NCI-H345 treated with DMSO at 0.1 percent for 48 hours (cell line): ENCODE data around the gene OLIG1.

Source experiments
- DNase-seq: peaks from one replicate; lab custom pipeline; 2025; ENCODE audit not compliant: unreplicated experiment; lab: John Stamatoyannopoulos, UW

The OLIG1 gene

GRCh38 chr21:33030633-33031032 is 39.3 kb upstream of the OLIG1 start:
- no peak for DNase-seq

GRCh38 chr21:33031152-33031911 is 38.6 kb upstream of the OLIG1 start:
- DNase-seq: no peak

GRCh38 chr21:33032434-33033047 is 37.4 kb upstream of the OLIG1 start:
- DNase-seq: no peak

GRCh38 chr21:33033094-33033951 is 36.6 kb upstream of the OLIG1 start:
- DNase-seq: no peak

- DNase-seq: no peak
Observed at GRCh38 chr21:33033961-33034413, 36.0 kb upstream of the OLIG1 start.

DNA sequence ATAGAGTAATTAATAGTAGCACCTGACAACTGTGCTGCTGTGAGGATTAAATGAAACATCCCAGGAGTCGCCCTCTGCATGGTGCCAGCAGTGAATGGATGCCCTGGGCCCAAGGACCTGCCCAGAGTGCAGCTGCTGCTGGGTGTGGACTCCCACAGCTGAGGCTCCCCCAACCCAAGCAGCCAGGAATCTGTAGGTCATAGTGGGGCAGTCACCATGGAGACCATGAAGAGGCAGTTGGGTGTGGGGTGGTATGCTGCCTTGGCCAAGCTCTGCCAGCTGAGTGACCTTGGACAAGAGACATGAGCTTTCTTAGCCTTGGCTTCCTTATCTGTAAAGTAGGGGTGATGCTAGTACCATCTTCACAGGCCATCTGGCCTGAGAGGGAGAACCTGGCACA is 34.8 kb upstream of the OLIG1 start:
- peak; percentile 24 for DNase-seq

DNA sequence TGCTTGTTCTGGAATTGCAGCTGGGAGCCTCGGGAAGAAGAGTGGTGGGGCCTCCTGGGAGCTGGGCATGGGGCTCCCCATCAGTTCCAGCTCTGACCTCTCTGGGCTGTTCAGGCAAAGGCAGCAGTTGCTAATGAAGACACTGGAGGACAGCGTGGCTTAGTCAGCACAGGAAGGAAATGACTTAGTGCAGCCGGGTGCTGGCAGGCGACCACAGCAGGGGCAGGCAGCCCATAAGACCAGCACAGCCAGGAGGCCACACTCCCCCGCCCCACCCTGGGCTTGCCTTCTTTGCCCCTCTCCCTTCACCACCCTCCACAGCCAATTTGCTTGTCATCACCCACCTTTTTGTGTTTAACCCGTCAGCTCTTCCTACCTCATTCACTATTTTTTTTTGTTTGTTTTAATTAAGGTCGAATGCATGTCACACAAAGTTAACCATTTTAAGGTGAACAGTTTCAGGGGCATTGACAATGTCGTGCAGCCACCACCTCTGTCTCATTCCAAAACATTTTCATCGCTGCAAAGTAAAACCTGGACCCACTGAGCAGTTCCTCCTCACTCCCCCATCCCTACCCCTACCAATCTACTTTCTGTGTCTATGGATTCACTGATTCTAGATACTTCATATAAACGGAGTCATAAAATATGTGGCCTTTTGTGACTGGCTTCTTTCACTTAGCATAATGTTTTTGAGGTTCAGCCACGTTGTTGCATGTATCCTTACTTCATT is 33.3 kb upstream of the OLIG1 start:
- DNase-seq: no peak

DNA sequence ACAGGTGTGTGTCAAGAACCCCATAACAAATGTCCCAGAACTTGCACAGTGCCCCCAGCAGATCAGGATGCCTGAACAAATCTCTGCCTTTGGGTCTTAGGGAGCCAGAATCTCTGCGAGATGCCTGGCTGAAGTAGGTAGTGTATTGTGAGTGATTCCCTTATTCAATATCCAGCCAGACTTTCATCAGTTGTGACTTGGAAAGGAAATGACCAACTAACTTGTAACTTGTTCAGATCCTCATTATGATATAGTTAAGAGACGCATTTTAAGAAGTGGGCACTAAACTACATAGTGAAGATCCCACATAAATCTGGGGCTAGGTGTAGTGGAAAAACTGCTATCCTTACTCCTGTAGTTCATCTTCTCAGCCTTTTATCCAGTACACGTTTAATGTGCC is 32.4 kb upstream of the OLIG1 start:
- DNase-seq: no peak

DNA sequence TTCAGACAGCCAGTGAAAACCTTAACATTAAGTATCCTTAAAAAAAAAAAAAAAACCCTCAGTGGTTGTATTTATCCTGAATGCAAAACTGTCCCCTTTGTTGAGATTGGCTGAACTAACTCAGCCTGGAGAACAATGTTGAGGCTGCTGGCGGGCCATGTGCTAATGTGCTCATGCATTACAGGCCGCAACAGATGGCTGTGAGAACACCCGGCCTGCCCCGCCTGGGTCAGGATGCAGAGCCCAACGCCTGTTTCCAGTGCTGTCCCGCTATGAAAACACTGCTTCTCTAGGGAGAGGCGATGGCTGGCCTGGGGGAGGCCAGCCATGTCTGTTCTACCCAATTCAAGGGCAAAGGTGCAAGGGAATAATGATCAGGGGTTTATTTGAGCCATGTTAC is 30.4 kb upstream of the OLIG1 start:
- DNase-seq: no peak

DNA sequence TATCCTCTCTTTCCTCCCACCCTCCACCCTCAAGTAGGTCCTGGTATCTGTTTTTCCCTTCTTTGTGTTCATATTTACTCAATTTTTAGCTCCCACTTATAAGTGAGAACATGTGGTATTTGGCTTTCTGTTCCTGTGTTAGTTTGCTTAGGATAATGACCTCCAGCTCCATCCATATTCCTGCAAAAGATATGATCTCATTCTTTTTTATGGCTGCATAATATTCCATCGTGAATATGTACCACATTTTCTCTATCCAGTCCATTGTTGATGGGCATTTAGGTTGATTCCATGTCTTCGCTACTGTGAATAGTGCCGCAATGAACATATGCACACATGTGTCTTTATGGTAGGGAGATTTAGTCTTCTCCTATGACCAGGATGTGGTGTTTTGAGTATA is 29.7 kb upstream of the OLIG1 start:
- DNase-seq: no peak

DNA sequence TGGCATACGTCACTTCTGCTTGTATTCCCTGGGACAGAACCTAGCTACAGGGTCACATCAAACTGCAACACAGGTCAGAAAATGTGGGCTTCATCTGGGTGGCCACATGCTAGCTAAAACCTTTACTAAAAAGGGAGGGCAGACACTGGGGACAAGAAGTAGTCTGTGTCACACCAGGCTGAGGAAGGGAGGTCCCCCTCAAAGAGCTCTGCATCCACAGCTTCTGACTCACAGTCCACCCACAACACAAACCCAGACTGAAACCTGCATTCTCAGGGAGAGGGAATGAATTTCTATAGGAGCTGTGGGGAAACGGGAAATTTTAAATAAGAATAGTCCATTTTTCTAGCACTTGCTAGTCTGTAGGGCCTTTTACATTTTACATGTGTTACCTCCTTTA is 28.0 kb upstream of the OLIG1 start:
- DNase-seq: no peak

DNA sequence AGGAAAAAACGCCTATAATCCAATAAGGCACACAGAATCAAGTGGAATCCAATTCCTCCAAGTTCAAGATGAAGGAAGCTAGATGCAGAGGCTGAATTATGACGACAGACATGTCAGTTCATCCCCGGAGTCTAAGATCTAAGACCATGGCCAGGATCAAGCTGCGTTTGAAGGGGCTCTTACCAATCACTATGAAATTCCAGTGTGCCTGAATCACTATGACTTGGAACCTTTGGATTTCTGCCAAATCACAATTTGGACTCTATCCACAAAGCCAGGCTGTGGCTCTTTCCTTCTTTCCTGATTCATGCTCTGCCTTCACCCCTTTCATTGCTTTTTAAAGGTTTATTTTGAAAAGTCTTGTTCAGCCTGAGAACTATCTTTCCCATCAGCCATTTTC is 27.1 kb upstream of the OLIG1 start:
- DNase-seq: no peak

GRCh38 chr21:33046455-33046854 is 23.5 kb upstream of the OLIG1 start:
- DNase-seq: no peak

GRCh38 chr21:33047231-33047630 is 22.7 kb upstream of the OLIG1 start:
- no peak for DNase-seq

DNA sequence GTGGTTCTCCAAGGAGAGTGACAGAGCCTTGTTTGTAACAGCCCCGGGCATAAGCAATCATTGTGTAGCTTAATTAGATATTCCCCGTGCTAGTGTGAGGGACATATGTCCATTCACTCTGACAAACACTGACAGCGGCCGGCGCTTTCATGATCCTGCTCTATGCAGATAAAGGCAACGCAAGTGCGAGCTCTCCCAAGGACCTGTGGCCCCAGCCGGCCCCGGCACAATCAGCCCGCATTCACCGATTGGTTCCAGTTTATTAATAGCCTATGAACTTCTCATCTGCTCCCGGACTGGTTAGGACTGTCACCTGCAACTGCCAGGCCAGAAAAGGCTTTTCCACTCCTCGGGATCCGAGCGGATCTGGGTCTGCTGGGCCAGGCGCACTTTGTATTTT is 18.0 kb upstream of the OLIG1 start:
- DNase-seq: no peak

GRCh38 chr21:33053951-33054350 is 16.0 kb upstream of the OLIG1 start:
- DNase-seq: no peak

- DNase-seq: no peak
Observed at GRCh38 chr21:33055991-33056390, 13.9 kb upstream of the OLIG1 start.

GRCh38 chr21:33057385-33057940 is 12.5 kb upstream of the OLIG1 start:
- DNase-seq: no peak

DNA sequence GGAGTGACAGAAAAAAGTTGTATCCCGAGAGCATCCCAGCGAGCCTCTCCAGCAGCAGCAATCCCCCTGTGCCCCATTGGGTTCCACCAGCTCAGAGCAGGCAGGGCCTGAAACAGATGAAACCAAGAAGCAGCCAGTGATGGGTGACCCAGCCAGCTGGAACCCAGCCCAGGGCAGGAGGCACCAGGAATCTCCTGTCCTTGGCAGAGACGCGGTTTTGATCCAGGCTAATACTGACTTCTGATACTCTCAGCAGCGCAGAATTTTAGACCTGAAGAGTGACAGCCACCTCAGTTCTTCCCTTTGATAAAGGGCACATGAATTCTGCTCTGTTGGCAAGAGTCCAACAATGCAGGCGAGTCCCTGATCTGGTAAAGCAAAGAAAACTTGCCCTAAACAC is 11.4 kb upstream of the OLIG1 start:
- no peak for DNase-seq

- no peak for DNase-seq
Observed at GRCh38 chr21:33058957-33059356, 11.0 kb upstream of the OLIG1 start.

DNA sequence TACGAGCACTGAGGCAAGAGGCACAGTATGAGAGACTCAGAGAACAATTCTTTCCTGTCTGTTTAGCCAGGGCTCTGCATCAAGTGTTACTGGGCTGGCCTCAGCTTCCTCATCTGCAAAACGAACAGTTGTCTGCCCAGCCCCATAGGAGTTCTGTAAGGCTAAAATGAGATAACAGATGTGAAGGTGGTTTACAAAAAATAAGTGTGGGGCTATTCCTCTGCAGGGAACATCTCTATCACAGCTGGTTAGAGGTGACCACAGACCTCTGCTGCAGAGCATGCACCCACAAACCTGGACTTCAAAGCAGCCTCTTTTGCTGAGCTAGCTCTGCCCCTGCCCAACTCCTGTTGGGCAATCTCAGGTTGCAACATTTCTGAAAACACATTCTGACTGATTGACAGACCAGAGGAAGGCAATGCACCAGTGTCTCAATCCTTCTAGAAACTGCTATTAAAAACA is 10.5 kb upstream of the OLIG1 start:
- DNase-seq: no peak
